Medulla oblongata (tissue), 1 donor: ENCODE measurements around the gene SLC10A4.
"Not testable (repeated sequence)": the region's sequence is repeated elsewhere in the genome, so short reads cannot be mapped to it uniquely, and the experiment has no call there.

Source experiments
- DNase-seq: peaks from one replicate; pipeline ENCODE4 v3.0.0-alpha.2; 2015; ENCODE audit errors: extremely low spot score

SLC10A4 gene, protein sequence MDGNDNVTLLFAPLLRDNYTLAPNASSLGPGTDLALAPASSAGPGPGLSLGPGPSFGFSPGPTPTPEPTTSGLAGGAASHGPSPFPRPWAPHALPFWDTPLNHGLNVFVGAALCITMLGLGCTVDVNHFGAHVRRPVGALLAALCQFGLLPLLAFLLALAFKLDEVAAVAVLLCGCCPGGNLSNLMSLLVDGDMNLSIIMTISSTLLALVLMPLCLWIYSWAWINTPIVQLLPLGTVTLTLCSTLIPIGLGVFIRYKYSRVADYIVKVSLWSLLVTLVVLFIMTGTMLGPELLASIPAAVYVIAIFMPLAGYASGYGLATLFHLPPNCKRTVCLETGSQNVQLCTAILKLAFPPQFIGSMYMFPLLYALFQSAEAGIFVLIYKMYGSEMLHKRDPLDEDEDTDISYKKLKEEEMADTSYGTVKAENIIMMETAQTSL

DNA sequence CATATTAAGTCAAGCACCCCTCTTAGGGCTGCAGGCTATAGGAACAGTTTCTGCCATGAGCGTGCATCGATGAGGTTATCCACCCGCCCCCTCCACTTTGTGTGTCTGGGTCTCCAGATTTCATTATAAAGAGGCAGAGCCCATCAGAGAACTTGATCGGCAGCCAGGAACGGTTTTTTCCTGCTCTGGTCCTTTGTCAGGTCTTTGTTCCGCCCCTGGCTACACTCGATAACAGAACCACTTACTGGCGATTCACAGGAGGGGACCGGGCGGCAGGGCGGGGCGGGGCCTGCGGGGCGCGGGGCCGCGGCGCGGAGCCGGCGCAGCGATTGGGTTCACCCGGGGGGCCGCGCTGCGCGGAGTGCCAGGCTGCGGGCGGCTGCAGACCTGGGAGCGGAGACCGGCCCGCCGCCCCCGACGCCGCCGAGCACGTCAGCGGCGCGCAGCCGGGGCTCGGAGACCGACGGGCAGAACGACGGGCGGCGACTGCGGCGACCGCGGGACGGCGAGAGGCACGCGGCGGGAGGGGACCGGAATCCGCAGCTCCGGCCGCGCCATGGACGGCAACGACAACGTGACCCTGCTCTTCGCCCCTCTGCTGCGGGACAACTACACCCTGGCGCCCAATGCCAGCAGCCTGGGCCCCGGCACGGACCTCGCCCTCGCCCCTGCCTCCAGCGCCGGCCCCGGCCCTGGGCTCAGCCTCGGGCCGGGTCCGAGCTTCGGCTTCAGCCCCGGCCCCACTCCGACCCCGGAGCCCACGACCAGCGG lies at the start of gene SLC10A4:
SLC10A4 (plus strand) TSS at position 338 of the 771 bp plus-strand sequence; CDS start at position 557, 219 bp downstream.
- no peak for DNase-seq

DNA sequence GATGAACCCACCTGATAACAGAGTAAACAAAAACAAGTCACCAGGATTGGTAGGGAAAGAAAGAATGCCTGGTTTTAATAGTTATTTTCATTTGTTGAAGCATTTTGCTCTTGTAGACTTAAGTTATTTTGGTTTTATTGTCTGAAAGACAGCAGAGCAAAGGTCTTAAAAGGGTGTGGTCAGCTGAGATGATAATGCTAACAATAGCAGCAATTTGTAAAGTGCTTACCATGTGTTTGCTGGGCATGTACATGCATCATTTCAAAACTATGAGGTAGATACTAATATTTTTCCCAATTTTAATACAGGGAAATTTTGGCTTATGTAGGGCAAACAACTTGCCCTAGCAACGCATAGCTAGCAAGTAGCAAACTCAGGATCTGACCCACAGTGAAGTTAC lies 46.8 kb upstream of the SLC10A4 start:
- DNase-seq: no peak

DNA sequence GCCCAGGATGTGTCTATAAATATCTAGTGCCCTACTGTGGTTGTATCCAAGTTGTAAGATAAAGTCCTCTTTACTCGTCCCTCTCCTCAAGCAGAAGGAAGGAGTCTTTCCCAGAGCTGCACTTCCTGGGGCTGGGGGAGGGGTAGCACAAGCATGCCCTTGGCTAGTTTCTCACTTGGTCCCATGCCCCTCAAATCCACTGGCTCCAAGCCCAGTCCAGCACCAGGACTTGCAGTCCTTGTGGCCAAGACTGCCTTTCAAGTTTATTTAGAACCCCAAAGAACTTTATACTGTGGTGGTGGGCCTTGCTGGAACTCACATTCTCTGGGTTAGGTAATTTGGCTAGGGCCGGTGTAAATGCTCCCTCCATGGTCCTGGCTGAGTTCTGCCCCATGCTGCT lies 43.2 kb upstream of the SLC10A4 start:
- DNase-seq: peak; percentile 68

DNA sequence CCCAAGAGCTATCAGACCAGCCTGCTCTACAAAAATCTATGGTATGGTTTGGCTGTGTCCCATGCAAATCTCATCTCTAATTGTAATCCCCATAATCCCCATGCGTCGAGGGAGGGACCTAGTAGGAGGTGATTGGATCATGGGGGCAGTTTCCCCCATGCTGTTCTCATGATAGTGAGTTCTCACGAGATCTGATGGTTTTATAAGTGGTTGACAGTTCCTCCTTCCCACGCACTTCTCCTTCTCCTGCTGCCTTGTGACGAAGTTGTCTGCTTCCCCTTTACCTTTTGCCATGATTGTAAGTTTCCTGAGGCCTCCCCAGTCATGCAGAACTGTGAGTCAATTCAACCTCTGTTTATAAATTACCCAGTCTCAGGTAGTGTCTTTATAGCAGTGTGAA lies 42.2 kb upstream of the SLC10A4 start:
- DNase-seq: not testable (repeated sequence)

DNA sequence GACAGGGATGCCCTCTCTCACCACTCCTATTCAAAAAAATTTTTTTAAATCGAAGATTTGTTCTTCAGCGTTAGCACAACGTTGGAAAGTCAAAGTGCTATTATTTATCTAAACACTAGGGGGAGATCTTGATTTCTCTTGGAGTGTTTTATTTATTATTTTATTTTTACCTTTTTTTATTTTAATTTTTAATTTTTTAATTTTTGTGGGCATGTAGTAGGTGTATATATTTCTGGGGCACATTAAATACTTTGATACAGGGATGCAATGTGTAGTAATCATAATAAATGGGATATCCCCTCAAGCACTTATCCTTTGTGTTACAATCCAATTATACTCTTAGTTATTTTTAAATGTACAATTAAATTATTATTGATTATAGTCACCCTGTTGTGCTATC lies 37.4 kb upstream of the SLC10A4 start:
- peak; percentile 26 for DNase-seq

DNA sequence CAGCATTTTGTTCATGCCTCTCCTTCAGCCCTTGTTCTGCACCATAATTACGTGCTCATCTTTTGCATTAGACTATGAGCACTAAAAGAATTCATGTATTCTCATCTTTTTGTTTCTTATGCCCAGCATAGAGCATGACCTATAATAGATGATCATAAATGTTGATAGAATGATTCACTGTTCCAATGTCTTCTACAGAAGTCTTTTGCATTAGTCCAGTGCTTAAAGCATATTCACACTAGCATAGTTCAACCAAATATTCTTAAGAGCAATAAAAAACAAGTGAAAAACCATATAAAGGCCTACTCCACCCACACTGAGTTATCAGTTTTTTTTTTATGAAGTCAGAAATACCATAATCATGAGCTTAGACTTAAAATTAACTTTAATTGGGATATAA lies 36.5 kb upstream of the SLC10A4 start:
- DNase-seq: no peak

DNA sequence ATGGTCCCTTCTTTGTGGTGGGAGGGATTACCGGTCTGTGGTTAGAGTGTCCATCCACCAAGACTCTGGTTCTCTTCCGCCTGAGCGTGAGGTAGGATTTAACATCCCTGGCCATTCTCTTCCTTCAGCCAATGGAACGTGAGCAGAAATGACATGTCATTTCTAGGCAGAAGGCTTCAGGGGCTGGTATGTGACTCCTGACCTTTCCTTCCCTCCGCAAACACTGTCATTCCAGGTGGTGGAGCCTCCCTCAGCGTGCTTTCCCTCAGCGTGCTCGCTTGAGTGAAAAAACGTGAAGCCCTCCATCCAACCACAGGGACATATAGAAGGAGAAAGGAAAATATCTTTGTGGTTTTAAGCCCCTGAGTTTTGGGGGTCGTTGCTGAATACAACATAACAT lies 34.0 kb upstream of the SLC10A4 start:
- no peak for DNase-seq

DNA sequence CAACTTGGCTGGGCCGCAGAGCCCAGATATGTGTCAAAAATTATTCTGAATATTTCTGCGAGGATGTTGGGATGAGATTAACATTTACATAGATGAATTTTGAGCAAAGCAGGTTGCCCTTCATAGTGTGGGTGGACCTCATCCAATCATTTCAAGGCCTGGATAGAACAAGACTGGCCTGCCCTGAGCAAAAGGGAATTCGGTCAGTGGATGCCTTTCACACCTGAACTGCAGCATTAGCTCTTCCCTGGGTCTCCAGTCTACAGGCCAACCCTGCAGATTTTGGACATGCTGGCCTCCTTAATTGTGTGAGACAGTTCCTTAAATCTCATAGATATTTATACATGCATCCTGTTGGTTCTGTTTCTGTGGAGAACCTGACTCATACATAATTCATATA lies 32.4 kb upstream of the SLC10A4 start:
- no peak for DNase-seq

DNA sequence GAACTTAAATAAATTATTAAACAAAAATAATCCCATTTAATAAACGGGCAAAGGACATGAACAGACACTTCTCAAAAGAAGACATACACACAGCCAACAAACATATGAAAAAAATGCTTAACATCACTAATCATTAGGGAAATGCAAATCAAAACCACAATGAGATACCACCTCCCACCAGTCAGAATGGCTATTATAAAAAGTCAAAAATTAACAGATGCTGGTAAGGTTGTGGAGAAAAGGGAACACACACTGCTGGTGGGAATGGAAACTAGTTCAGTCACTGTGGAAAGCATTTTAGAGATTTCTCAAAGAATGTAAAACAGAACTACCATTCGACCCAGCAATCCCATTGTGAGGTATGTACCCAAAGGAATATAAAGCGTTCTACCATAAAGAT lies 31.5 kb upstream of the SLC10A4 start:
- DNase-seq: not testable (repeated sequence)

DNA sequence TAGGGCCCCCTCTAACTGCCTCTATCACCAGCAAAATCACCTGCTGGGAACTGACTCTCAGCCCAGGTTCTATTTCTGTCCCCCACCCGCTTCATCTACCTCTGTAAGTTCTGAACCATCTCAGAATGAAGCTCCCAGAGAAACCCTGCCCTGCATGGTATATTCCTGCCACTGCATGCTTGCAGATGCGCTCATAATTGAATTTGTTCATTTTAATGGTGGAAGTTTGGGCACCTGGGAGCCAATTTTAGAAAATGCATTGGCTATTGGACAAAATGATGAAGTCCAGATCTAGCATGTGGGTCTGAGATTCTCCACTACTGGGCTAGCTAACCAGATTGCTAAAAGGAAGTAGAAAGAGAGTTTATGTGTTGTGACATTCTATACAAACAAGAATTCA lies 28.6 kb upstream of the SLC10A4 start:
- no peak for DNase-seq

DNA sequence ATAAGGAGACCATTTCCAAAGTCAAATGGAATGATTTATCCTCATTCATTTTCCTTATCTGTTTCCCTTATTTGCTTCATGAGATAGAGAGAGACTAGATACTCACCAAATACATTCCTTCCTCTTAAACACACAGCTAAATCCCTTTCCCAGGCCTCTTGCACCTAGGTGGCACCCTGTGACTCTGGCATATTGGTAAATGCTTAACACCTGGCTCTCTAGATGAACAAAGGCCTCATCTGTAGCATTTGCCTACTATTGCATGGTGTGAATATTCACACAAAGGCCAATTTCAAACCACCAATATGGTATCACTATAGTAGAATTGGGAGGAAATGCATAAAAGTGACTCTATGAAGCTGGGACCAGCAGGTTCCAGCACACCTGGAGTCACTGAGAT lies 22.1 kb upstream of the SLC10A4 start:
- no peak for DNase-seq

DNA sequence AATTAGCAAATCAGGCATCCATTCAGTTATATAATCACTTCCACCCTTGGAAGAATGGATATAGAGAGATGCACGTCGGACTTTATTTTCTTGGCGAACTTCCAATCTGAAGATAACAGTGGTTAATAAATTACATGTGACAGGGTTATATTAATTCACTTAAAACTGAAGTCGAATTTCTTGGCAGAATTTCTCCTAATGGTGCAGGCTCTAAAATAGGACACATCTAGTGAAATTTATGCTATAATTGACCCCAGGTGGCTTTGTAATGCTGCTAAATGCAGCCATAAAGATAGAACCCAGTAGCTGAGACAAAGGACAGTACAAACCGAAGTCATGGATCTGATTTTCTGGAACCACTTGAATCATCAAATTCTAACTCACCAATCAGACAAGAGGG lies 20.8 kb upstream of the SLC10A4 start:
- no peak for DNase-seq

DNA sequence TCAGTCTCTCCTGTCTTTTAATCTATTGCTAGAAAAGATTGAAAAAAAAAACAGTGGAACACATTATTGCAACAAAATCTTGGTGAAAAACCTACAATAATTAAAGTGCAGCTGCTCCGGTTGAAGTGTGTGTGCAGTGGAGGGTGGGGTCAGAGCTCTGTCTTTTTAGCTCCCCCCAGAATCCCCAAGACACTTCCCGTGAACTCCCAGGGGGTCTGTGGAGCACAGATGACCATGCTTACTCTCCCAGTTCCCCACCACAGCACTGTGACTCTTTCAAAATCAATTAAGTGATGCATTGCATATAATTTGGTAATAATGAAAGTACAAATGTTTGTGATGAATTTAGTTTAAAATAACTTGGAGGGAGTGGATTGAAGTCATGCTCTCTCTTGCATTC lies 15.7 kb upstream of the SLC10A4 start:
- DNase-seq: no peak

DNA sequence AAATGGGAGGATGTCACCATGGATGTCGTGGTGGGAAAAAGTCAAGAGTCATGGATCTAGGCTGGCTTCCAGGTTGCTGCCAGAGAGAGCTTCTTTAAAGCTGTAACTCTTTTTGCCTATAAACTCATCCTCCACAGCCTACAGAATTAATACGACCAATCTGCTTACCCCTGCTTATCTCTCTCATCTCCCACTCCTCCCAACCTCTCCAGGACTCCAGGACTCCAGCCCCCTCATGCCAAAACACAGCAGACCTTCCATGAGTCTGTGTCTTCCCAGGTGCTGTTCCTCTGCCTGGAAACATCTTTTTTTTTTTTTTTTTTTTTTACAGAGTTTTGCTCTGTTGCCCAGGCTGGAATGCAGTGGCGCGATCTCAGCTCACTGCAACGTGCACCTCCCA lies 15.3 kb upstream of the SLC10A4 start:
- DNase-seq: no peak

DNA sequence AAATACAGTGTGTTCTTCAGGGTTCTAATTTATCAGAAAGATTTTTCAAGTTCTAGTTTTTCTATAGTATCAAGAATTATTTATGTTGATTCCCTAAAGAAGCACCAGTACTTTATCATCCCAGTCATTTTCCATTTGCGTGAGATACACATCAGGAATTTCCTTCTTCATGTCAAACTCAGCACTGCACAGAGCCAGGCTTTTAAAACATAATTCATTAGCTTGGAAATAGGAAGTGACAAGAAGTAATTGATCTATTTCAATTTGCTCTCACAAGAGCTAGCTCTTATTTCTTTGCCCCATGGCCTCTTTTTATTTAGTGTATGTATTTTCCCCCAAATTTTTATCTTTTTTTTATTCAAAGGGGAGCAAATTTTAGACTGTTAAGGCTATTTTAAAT lies 13.0 kb upstream of the SLC10A4 start:
- no peak for DNase-seq

DNA sequence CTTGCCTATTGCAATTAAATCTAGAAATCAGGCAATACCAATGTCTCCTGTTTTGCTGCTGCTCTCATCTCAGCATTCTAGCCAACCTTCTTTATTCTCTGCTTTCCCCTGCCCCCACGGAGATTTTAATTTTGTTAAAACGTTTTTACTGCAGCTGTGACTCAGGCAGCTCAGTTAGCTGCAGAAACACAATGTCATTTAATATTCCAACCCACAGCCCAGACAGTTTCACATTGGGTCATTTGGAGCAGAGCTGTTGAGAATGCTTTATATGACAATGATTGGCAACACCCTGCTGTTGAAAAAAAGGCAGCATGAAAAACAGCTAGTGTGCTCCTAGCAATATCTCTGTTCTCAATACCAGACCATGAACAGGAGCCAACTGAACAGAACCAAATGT lies 12.6 kb upstream of the SLC10A4 start:
- DNase-seq: peak; percentile 40

DNA sequence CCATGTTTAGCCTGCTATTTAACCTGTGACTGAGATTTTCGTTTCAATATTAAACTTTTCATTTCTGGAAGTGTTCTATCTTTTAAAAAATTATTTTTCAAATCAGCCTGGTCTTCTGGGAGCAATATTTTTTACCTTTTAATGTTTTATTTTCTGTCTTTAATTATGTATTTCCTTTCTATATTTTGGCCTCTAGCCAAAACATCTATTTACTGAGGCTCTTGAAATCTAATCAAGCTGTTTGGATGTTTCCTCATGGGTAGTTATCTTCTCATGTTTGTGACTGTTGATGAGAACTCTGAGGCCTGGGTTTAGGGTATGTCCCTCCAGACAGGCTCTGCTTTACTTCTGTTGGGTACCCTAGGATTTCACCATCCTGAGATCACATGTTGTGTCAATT lies 10.3 kb upstream of the SLC10A4 start:
- no peak for DNase-seq

DNA sequence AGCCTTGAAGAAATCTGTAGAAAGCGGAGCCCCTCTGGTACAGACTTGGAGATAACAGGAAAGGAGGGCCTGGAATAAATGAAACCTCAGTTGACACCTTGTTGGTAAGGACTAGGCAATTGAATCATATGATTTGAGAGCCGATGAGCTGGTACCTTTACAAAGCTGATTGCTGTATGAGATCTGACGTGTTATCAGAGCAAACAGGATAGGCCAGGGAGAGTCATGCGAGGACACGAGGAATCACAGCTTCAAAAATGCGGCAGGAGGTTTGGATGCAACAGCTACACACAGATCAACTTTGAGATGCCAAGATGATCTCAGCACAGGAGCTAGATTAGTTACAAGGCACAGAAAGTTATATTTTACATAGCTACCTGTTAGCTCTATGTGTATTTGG lies 7.4 kb upstream of the SLC10A4 start:
- no peak for DNase-seq

DNA sequence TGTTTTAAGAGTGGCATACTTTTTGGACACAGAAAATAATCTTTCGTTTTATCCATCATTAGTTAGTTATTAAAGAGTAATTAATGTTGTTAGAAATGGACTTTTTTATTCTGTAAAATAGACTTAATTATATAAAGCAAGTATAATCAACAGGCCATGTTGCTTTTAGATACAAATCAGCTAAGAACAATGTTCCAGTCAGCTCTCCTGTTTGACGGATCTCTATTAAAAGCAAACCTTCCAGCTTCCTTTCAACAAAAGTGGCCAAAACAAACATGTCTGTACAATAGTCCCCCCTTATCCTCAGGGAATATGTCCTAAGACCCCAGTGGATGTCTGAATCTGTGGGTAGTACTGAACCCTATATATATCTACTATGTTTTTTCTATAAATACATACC lies 4.9 kb upstream of the SLC10A4 start:
- no peak for DNase-seq

DNA sequence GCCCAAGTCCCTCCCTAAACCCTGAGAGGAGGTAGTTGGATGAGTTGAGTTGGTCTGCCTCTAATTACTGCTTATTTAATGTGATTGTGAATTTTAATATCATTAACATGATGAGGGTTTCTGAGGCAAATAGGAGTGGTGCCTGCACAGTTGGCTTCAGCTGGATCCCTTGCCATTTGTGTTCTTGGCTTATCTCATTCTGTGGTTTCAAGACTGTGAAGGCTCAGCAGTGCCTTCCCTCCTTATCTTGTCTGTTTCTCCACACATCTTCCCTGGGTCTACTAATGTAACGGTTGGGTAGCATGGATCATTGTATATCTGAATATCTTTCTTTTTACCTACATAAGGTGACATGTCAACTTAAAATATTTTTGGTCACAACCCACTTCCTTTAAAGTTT lies 1.6 kb upstream of the SLC10A4 start:
- DNase-seq: no peak

DNA sequence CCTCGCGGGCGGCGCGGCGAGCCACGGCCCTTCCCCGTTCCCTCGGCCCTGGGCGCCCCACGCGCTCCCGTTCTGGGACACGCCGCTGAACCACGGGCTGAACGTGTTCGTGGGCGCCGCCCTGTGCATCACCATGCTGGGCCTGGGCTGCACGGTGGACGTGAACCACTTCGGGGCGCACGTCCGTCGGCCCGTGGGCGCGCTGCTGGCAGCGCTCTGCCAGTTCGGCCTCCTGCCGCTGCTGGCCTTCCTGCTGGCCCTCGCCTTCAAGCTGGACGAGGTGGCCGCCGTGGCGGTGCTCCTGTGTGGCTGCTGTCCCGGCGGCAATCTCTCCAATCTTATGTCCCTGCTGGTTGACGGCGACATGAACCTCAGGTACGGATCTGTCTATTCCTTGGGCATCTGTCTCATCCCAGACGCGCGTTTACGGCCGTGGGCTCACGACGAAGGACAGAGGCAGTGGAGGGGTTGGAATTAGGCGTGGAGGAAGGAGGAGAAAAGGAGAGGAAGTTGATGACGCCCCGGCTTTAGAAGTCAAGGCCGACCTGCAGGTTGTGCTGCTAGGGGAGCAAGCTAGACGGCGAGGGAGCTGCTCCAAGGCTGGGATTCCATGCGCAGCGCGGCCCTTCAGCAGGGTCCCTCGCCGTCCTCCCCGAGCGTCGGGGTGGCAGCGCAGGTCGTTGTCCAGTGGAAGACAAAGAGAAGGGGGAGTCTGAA lies 792 bp downstream of the SLC10A4 start:
- DNase-seq: no peak

DNA sequence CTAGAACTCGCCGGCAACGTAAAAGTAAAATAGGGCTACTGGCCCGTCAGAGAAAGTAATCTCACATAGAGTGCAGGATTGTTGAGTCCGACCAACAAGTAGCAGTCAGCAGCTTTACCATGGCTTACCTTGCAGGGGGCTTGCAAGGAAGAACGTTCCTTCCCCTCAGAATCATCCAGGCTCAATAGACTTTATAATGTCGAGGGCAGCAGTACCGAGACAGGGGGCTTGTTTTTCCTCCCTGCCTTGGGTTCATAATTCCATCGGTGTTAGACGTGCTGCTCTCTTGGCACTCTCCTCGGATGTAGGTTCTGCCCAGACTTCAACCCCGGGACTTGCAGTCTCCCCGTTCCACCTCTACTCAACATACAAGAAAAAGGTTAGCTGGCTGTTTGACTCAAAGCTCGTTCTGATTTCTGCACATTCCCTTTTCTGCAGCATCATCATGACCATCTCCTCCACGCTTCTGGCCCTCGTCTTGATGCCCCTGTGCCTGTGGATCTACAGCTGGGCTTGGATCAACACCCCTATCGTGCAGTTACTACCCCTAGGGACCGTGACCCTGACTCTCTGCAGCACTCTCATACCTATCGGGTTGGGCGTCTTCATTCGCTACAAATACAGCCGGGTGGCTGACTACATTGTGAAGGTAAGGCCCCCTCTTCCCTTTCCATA lies 1.5 kb downstream of the SLC10A4 start:
- DNase-seq: no peak
